ENCODE measurements around the gene ATP8B1.

The ATP8B1 gene

DNA sequence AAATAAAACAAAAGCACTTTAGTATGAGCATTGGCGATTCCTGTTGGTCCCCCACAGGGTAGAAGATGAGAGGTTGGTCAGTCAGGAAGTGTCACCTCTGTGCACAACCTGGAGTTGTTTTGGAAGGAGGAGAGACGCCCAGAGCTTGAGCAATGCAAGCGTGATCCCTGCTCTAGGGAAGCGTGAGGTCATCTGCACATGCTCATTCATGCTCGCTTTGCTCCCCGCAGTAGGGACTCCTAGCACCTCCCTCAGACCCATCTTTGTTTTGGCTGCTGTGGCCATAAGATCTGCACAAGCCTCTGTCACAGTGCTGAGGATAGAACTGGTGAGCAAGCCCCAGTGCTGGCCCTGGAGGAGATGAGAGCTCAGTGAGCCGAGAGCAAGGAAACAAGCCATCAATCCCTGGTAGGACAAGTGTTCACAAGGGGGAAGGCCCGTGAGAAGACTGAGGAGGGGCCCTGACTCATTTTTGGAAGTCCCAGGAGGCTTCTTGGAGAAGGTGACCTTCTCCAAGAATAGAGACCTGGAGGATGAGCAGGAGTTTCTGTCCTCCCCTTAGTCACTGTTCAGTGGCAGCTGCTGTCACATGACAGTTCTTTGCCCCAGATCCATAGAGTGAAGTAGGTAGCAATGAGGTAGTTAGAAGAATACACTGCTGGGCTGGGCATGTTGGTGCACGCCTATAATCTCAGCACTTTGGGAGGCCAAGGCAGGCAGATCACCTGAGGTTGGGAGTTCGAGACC, 13.3 kb upstream of the ATP8B1 start:
- DNase-seq: no peak

DNA sequence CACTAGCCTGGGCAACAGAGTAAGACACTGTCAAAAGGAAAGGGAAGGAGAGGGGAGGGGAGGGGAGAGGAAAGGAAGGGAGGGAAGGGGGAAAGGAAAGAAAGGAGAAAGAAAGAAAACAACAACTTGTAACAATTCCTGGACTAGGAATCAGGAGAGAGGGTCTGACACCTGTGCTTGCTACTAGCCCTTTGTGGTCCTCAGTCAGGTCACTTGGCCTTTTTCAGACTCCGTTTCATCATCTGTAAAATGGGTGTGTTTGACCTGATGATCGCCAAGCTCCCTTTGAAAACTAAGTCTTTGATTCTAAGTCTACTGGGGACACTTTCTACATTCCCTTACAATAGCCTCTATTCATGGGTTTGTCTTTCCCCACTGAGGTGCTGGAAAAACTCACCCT, 11.4 kb upstream of the ATP8B1 start:
- no peak for DNase-seq

DNA sequence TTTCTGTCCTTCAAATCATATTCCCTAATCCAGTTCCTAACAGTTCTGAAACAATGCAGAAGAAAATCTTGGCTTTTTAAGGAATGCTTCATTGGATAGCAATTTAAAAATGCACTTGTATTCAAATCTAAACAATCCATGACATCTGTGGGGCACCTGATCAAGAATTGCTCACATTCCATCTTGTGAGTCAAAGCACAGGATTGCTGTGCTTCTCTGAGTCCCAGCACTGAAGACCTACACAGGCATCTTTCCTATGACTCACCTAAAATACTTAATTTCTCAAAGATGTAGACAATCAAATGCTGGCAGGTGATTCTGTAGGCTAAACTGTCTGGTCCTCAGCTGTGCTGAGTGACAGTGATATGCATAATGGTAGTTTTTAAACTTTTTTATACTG, 10.1 kb upstream of the ATP8B1 start:
- DNase-seq: peak; percentile 86

DNA sequence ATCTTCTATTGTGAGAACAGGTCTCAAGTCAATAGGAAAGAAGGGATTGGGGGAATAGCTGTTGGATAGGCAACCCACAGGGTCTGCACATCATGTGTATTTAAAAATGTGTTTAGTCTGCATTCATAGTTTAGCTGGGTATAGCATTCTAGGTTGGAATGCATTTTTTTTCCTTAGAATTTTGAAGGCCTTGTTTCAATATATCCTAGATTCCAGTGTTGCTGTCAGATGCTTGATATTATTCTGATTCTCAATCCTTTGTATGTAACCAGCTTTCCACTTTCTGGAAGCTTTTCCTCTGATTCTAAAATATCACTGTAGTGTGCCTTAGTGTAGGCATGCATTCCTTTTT, 9.0 kb upstream of the ATP8B1 start:
- DNase-seq: no peak

DNA sequence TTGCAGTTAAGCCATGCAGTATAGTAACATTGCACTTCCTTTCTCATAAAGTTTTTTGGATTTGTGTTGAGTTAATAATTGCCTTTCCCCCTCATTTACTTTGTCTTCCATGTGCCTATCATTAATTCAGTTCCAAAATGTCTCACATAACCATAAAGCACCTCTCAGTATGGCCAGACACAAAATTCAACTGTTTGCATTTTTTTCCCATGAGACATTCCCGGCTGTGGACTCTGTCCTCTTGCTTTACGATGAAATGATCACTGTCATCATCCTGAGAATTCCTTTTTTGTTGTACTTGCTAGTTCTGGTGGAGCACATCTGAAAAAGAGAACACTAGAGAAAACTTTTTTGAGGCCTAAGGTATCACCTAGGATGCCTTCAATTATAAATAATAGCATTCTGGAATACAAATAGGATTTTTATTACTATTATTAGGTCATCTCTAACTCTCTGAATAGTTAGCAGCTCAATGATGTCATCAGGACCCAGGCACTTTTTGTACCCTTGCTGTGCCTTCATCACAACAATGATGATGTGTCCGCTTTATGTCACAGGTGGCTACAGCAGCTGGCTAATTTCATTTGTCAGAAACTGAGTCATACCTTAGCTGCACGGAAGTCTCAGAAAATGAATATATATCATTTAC, 8.5 kb upstream of the ATP8B1 start:
- DNase-seq: no peak

DNA sequence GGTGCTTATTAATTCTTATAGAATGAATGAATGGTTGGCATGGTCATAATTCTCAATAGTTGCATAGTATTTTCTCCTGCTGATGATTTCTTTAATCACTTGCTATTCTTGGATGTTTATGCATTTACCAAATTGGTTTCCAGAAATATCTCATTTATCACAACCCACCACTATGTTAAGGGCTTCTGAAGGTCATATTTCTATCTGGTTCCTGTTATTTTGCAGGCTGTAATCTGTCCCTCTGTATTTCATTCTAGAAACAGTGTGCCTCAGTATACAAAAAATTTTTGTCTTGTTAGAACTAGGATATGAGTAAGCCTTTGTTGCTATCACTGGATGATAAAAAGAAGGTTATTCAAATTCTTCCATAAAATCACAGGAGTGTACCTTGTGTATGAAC, 6.1 kb upstream of the ATP8B1 start:
- DNase-seq: no peak

DNA sequence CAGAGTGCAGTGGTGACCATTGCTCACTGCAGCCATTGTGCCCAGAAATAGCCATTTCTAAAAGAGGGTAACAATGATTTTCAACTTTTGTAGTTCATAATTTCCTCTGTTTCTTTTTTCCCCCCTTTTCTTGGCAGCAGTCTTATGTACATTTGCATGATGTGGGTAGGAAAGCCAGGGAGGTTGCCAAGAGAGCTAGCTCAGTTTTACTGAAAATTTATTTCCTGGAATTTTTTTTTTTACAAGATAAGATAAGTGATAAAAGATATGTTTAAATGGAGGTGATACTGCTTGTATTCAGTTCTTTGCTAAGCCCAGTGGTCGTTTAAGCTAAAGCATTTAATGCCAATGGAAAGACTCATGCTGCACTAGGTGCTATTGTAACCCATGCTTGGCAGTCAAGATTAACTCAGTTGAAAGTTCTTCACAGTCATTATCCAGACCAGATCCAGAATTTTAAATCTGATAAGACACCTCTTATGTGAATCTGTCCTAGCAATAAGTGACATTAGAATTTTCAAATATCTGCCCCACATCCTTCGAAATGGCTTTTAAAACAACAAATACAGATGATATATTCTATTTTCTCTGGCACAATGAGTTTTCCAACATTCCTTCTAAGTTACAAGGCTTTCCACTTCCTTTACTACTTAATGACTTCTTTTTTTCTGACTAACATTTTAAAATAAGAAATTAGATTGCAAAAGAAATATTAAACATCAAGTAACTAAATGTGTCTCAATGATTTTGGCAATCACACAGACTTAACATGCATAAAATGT, 4.4 kb upstream of the ATP8B1 start:
- DNase-seq: peak; percentile 75

DNA sequence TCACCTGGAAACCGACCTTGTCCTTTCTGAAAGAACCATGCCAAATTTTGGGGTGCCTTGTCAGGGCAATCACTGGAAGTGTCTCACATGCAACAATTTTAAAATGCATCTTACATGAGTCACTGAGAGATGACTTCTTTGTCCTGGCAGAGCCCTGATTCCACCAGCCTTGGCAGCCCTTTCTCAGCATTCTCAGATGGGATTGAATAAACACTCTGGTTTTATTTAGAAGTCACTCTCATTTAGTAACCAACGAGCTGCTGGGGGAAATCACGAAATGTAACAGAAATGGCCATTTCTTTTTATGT, 3.8 kb upstream of the ATP8B1 start:
- peak; percentile 82 for DNase-seq

DNA sequence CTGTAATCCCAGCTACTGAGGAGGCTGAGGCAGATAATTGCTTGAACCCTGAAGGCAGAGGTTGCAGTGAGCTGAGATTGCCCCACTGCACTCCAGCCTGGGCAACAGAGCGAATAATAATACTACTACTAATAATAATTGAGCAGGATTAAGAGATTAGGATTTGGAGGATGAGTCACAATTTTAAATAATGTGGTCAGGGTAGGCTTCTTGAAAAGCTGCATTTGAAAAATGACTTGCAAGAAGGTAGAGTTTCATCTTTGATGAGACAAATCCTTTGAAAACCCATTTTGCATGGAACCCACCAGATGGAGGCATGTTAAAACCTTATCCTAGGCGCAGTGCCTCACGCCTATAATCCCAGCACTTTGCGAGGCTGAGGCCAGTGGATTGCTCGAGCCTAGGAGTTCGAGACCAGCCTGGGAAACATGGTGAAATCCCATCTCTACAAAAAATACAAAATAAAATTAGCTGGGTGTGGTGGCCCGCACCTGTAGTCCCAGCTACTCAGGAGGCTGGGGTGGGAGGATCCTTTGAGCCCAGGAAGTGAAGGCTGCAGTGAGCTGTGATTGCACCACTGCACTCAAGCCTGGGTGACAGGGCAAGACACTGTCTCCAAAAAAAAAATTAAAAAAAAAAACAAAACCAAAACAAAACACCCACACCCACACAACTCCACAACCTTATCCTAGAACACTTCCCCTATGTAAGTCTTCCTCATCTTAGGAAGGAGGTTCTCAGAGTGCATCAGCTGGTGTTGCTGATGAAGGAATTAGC, 3.3 kb upstream of the ATP8B1 start:
- DNase-seq: no peak

DNA sequence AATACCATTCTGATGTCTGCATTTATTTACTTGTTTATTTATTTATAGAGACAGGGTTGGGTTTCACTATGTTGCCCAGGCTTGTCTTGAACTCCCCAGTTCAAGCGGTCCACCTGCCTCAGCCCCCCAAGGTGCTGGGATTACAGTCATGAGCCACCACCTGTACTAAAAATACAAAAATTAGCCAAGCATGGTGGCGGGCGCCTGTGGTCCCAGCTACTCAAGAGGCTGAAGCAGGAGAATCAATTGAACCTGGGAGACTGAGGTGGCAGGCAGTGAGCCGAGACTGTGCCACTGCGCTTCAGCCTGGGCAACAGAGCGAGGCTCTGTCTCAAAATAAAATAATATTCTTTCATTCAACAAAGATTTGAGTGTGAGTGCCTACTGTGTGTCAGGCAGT, 2.0 kb upstream of the ATP8B1 start:
- no peak for DNase-seq

DNA sequence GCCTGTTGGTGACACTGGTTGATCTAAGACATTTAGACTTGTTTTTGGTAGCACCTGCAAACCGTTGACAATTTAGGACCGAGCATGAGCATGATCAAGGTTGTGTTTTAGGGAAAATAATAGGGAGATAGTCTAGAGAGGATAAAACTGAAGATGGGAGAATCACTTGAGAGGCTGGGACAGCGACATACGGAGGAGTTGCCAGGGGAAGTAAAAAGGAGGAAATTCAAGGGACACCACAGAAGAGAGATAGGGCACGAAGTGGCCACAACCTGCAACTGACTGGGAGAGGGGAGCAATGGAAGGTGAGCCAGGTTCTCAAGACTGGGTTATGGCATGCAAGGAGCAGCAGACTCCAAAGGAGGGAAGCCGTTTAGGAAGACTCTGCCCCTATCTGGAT, 1.4 kb upstream of the ATP8B1 start:
- no peak for DNase-seq

DNA sequence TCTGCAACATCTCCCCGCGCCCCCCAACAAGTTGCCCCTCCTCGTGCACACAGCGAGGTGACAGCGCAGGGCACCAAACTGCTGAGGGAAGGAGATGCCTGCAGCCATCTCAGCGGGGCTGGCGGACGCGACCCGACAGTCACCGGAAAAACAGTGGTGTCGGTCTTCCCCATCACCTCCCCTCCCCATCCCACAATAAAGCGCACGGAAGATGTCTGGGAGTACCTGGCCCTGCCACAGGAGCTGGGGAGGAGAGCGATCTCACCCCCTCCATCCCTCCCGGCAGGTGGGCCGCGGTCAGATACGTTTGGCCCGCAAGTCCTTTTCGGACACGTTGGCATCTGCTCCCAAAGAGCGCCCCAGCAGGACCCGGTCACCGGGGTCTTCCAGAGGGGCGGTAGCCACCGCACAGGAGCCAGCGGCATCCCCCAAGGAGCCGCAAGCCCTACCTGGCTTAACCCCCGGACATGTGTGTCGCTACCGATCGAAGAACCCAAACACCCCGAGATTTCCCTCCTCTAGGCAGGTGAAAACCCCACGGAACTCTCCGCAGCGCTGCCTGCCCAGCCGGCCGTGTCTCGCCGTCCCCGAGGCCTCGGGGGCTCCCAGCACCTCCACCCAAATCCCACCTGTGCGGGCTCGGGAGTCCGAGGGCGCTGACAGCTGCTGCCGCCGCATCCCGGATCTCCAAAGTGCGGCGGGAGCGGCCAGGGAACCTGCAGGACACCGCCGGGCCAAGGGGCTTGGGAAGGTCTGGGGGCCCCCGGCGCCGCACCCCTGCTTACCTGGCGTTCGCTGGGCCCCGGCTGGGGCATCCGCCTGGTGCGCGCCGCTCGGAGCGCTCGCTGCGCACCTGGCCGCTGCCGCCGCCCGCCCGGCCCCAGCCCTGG, 657 bp downstream of the ATP8B1 start:
- no peak for DNase-seq

DNA sequence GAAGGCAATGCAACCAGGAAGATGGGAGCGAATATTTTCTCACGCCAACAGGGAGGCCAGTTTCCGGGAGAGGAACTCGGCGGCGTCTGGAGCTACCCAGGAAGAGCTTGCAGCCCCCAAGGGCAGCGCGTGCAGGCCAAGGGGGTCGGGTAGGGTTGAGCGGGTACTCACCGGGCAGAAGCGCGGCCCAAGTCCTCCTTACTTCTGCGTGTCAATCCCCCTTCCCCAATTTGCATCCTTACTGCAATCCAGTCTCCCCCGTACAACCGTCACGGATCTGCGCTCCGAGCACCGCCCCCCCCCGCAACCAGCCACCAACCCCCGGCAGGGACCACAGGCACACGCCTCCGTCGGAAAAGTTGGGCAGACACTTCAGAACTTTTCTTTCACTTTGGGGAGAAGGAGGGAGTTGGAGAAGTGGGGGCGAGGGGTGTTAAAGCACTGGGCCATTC, 1.3 kb downstream of the ATP8B1 start:
- DNase-seq: no peak

DNA sequence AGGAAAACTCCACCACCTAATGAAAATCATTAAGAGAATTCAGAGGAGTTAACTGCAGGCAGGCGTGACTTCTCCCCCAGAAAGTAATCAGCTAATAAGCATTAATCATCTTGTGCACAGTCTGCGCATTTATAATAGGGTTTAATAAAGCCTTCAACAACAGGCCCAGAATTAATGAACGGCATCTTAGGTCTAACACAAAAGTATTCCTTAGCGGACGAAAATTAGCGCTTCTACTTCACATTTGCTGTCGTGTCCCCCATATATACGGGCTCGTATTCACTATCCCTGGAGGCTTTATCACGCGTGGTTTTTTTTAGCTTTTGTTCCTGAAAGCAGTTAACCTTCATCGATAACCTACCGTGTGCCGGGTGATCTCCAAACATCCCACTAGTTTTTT, 1.8 kb downstream of the ATP8B1 start:
- DNase-seq: no peak

DNA sequence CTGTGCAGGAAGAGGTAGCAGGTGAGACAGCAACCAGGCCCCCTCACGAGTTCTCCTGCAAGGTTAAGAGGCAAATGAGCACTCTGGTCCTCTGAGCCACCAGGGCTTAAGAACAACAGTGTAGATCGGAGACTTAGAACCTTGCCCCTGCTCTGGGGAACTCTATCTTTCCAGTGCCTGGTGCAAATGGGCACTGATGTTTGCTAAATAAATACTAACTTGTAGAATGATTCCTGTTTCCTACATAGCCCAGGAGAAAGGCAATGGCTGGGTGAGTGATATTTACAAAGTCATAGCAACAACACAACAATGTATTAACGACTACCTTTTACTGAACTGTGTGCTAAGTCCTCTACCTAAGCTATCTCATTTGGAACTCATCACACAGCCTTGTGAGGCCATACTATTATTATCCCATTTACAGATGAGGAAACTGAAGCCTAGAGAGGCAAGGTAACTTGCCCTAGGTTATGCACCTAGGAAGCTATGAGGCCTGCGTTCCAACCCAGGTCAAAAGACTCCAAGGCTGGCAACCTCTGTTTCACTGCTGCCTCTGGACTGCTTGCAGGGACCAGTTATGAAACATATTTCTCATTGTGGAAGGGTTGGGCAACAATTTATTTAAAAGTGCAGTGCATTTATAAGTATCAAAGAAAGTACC, 4.3 kb downstream of the ATP8B1 start:
- no peak for DNase-seq

DNA sequence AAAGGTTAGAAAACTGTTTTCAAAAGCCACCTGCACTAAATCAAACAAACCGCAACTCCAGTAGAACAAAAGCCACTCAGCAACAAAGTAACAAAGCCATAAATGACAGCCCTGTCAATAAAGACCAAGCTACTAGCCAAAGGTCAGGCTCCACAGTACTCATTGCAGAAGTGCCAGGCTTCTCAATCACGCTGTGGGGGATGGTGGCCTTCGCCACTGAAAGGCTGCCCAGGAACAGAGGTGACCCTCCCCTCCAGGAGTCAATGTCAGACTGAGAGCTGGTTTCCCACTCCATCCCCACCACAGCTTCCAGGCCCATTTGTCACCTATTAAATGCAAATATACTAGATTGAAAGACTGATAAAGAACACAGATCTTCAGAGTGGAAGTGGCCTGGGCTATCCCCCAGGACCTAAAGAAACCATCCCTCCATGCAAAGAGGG, 5.9 kb downstream of the ATP8B1 start:
- no peak for DNase-seq

DNA sequence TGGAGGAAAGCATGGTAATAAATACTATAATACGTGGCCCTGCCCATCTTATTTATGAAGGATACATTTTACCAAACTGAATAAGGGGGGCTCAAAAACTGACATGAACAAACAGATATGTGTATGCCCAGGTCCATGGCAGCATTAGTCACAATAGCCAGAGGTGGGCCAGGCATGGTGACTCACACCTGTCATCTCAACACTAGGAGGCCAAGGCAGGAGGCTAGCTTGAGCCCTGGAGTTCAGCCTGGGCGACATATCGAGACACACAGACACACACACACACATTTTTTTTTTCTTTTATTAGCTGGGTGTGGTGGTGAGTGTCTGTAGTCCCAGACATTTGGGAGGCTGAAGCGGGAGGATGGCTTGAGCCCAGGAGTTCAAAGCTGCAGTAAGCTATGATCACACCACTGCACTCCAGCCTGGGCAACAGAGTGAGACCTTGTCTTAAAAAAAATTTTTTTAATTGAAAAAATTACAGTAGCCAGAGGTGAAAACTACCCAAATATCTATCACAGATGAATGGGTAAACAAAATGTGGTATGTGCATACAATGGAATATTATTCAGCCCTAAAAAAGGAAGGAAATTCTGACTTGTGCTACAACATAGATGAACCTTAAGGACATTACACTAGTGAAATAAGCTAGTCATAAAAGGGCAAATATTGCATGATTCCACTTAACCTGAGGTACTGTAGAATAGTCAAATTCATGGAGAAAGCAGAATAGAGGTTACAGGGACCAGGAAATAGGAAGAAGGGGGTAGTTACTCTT, 8.0 kb downstream of the ATP8B1 start:
- DNase-seq: no peak

DNA sequence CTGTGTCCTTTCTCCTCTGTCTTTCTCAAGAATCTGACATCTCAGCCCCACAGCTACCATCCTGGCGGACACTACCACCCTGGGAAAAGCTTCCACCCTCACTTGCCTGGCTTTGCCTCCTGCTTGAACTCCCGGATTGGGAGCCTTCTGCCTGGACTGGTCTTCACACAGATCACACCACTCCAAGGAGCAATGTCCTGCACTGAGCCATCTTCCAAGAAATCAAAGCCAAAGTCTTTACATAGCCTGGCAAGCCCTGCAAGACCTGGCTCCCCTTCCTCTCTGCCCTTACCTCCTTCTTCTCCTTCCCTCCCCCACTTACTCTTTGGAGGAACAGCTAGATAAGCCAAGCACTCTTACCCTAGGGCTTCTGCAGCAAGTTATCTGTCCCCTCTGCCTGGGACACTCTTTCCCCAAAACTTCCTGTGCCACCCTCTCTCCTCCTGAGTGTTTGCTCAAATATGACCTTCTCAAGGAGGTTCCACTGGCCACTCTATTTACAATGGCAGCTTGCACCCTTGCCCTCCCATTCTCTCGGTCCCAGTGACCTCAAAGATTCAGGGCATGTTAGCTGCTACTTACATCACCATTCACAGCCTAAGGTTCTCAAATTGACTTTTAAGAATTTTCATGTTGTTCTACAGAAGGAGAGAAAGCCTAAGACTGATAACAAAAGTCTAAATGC, 9.7 kb downstream of the ATP8B1 start:
- DNase-seq: no peak

DNA sequence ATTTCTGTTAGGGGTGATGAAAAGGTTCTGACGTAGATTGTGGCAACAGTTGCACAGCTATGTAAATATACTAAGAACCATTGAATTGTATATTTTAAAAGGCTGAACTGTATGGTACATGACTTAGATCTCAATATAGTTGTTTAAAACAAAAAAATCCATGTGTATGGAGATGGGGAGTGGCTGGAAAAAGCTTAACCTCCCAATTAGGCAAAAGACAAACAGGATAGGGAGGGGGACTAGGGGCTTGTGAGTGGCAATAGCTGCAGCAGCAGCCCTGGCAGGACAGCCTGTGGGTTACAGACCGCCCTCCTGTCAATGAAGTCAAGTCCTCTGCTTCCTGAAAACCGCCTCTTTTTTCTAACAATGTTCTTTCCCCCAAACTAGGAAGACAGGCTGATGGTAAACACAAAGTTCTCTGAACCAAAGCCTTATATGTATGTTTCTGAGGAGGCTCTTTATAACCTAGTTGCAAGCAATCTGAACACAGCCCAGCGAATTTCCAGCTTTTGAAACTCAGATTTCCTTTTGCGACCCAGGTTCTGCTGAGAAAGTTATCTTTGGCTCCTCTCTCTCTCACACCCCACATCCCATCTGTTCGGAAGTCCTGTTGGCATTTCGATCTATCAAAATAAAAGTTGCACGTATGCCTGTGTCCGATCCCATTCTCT, 10.3 kb downstream of the ATP8B1 start:
- no peak for DNase-seq

DNA sequence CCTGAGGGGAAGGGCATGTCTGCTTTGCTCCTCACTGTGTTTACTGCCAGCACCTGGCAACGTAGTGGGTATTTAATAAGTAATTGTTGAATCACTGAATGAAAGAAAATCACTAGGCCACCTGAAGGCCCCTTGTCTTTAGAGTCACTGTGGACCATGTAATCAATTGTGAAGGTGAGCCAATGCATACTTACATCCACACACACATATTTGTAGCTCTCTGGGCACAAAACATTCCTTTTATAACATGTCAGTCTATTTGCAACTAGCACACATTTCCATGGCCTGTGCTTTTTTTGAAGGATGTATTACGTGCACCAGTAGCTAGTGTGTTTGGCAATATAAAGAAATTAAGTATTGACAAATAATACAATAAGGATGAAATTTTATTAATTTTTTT, 11.2 kb downstream of the ATP8B1 start:
- DNase-seq: no peak

All from kidney glomerular epithelial cell (primary cell).